ENCODE data around the gene NUP153.

NUP153 gene

DNA sequence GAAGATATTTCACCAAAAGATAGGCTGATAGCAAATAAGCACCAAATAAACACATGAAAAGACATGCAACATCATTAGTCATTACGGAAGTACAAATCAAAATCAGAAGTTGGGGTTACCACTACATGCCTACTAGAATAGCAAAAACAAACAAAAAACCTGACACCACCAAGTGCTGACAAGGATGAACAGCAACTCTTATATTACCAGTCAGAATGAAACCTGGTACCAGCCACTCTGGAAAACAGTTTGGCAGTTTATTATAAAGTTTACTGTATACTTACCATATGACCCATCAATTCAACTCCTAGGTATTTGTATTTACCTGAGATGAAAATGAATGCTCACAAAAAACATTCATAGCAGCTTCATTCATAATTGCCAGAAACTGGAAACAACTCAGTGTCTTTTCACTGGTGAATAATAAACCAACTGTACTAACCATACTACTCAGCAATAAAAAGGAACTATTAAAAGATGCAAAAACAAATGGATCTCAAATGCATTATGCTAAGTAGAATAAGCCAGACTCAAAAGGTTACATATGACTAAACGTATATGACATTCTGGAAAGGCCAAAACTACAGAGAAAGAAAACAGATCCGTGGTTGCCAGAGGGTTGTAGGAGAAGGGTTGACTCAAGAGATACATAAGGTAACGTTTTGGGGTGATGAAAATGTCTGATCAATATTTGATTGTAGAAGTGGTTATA, 33.0 kb downstream of the NUP153 start:
- no peak for DNase-seq (ENCODE audit: insufficient read length, low spot score)
- no peak for TF ChIP-seq PAX5 (IDR thresholded peaks at IDR 0.05; ENCODE audit: insufficient read depth, low read length, severe bottlenecking)
- TF ChIP-seq POLR2AphosphoS5 (IDR thresholded peaks at IDR 0.05; ENCODE audit: low read depth, low read length): no peak
- no peak for TF ChIP-seq SPI1 (IDR thresholded peaks at IDR 0.05; ENCODE audit: low read depth, low read length)
- no peak for TF ChIP-seq POU2F2 (IDR thresholded peaks at IDR 0.05; ENCODE audit: low read depth, low read length)
- no peak for TF ChIP-seq TAF1 (IDR thresholded peaks at IDR 0.05; ENCODE audit: low read depth, low read length)
- no peak for TF ChIP-seq POLR2A (IDR thresholded peaks at IDR 0.05; ENCODE audit: low read depth, low read length)
- no peak for FAIRE-seq

DNA sequence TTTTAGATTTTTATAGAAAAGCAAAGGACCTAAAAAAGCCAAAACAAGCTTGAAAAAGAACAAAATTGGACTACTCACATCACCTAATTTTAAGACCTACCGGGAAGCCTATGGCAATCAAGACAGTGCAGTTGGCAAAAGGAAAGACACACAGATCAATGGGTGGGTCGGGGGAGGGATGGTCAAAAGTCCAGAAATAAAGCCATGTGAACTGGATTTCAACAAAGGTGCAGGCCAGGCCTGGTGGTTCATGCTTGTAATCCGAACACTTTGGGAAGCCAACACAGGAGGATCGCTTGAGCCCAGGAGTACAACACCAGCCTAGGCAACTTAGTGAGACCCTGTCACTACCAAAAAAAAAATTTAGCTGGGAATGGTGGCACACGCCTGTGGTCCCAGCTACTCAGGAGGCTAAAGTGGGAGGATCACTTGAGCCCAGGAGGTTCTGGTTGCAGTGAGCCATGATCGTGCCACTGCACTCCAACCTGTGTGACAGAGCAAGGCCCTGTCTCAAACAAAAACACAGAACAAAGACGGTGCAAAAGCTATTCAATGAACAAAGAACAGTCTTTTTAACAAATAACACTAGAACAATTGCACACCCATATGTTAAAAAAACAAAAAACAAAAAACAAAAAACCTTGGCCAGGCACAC, 34.5 kb downstream of the NUP153 start:
- DNase-seq (ENCODE audit: insufficient read length, low spot score) (no peak), FAIRE-seq (no peak)
- TF ChIP-seq SPI1 (IDR thresholded peaks at IDR 0.05; ENCODE audit: low read depth, low read length) (no peak), POU2F2 (IDR thresholded peaks at IDR 0.05; ENCODE audit: low read depth, low read length) (no peak), PAX5 (IDR thresholded peaks at IDR 0.05; ENCODE audit: insufficient read depth, low read length, severe bottlenecking) (no peak), POLR2AphosphoS5 (IDR thresholded peaks at IDR 0.05; ENCODE audit: low read depth, low read length) (no peak), POLR2A (IDR thresholded peaks at IDR 0.05; ENCODE audit: low read depth, low read length) (no peak), TAF1 (IDR thresholded peaks at IDR 0.05; ENCODE audit: low read depth, low read length) (no peak)

DNA sequence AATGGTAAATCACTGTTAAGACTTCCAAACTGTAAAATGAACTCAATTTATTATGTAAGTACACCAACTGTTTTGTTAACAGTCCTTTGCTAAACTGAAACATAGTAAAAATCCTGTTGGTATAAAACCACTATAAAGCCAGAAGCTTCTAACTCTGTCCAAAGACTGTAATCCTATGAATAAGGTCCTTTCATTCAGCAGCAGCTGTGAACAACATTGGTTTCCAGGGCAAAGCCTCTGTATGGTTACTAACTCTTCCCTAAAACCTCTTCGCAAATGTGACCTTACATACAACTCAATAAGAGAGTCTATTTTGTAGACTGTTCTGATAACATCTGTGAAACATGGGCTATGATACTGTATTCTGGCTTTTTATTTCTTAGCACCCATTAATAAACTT, 40.1 kb downstream of the NUP153 start:
- no peak for FAIRE-seq
- TF ChIP-seq SPI1 (IDR thresholded peaks at IDR 0.05; ENCODE audit: low read depth, low read length) (no peak), POU2F2 (IDR thresholded peaks at IDR 0.05; ENCODE audit: low read depth, low read length) (no peak), POLR2AphosphoS5 (IDR thresholded peaks at IDR 0.05; ENCODE audit: low read depth, low read length) (no peak), PAX5 (IDR thresholded peaks at IDR 0.05; ENCODE audit: insufficient read depth, low read length, severe bottlenecking) (no peak), POLR2A (IDR thresholded peaks at IDR 0.05; ENCODE audit: low read depth, low read length) (no peak), TAF1 (IDR thresholded peaks at IDR 0.05; ENCODE audit: low read depth, low read length) (no peak)
- no peak for DNase-seq (ENCODE audit: insufficient read length, low spot score)

DNA sequence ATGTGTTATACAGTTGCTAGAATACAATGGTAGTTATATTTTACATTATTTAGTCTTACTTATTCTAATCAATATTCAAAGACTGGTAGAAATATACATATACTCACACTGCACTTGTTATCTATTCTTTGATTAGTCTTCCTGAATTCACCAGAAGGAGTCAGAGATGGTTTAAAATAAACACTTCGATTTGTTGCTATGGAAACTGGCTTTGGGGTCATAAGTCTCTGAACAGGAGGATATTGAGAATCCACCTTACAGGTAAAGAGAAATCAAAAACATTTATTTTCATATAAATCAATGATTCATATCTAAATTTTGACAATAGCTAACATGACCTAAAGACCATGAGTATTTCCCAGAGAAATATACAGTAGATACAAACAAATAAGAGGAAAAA, 41.6 kb downstream of the NUP153 start:
- DNase-seq (ENCODE audit: insufficient read length, low spot score): no peak
- FAIRE-seq: no peak
- TF ChIP-seq PAX5 (IDR thresholded peaks at IDR 0.05; ENCODE audit: insufficient read depth, low read length, severe bottlenecking): no peak
- no peak for TF ChIP-seq POLR2AphosphoS5 (IDR thresholded peaks at IDR 0.05; ENCODE audit: low read depth, low read length)
- no peak for TF ChIP-seq SPI1 (IDR thresholded peaks at IDR 0.05; ENCODE audit: low read depth, low read length)
- no peak for TF ChIP-seq TAF1 (IDR thresholded peaks at IDR 0.05; ENCODE audit: low read depth, low read length)

DNA sequence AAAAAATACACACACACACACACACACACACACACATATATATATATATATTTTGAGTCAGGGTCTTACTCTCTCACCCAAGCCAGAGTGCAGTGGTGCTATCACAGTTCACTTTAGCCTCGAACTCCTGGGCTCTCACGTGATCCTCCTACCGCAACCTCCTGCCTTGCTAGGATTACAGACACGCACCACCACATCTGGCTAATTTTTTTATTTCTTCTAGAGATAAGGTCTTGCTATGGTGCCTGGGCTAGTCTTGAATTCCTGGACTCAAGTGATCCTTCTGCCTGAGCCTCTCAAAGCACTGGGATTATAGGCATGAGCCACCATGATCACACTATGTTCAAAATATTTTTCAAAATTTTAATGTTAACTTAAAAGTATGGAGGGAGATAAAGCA, 43.5 kb downstream of the NUP153 start:
- no peak for FAIRE-seq
- no peak for DNase-seq (ENCODE audit: insufficient read length, low spot score)
- TF ChIP-seq SPI1 (IDR thresholded peaks at IDR 0.05; ENCODE audit: low read depth, low read length) (no peak), TAF1 (IDR thresholded peaks at IDR 0.05; ENCODE audit: low read depth, low read length) (no peak), POLR2A (IDR thresholded peaks at IDR 0.05; ENCODE audit: low read depth, low read length) (no peak), POU2F2 (IDR thresholded peaks at IDR 0.05; ENCODE audit: low read depth, low read length) (no peak), POLR2AphosphoS5 (IDR thresholded peaks at IDR 0.05; ENCODE audit: low read depth, low read length) (no peak), PAX5 (IDR thresholded peaks at IDR 0.05; ENCODE audit: insufficient read depth, low read length, severe bottlenecking) (no peak)

DNA sequence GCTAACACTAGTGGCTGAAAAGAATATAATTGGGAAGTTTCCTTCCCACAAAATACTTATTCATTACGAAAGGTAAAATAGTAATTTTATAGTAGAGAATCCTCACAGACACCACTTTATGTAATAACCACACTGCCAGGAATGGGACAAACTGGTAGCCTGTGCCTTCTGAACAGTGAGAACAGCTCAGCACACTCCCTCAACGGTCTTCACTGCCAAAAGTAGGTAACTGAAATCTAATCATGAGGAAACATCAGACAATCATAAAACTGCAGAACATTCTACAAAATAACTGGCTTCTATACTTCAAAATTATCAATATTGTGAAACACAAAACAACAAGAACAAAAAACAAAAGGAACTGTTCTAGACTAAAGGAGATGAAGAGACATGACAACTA, 44.1 kb downstream of the NUP153 start:
- TF ChIP-seq POLR2AphosphoS5 (IDR thresholded peaks at IDR 0.05; ENCODE audit: low read depth, low read length): no peak
- no peak for TF ChIP-seq POU2F2 (IDR thresholded peaks at IDR 0.05; ENCODE audit: low read depth, low read length)
- no peak for TF ChIP-seq POLR2A (IDR thresholded peaks at IDR 0.05; ENCODE audit: low read depth, low read length)
- TF ChIP-seq PAX5 (IDR thresholded peaks at IDR 0.05; ENCODE audit: insufficient read depth, low read length, severe bottlenecking): no peak
- no peak for TF ChIP-seq SPI1 (IDR thresholded peaks at IDR 0.05; ENCODE audit: low read depth, low read length)
- no peak for TF ChIP-seq TAF1 (IDR thresholded peaks at IDR 0.05; ENCODE audit: low read depth, low read length)
- no peak for DNase-seq (ENCODE audit: insufficient read length, low spot score)
- no peak for FAIRE-seq

DNA sequence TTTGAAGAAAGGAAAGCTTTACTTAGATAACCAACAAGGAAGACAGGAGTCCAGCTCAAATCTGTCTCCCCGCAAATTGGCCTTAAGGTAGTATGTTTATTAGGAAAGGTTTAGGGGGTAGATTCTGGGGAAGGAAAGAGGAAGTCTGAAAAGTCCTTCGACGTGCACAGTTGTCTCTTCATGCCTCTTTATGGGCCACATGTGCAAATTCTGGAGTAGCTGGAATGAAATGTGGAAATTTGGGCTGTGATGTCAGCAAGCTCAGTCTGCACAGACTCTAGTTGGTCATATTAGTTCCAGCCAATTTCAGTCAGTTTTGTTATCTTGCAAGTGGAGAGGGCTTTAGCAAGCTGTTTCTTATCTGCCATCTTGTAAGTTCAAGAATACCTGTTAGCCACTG, 50.1 kb downstream of the NUP153 start:
- DNase-seq (ENCODE audit: insufficient read length, low spot score) (no peak), FAIRE-seq (peak; percentile 9)
- TF ChIP-seq POLR2AphosphoS5 (IDR thresholded peaks at IDR 0.05; ENCODE audit: low read depth, low read length) (no peak), SPI1 (IDR thresholded peaks at IDR 0.05; ENCODE audit: low read depth, low read length) (no peak), TAF1 (IDR thresholded peaks at IDR 0.05; ENCODE audit: low read depth, low read length) (no peak), PAX5 (IDR thresholded peaks at IDR 0.05; ENCODE audit: insufficient read depth, low read length, severe bottlenecking) (no peak), POLR2A (IDR thresholded peaks at IDR 0.05; ENCODE audit: low read depth, low read length) (no peak), POU2F2 (IDR thresholded peaks at IDR 0.05; ENCODE audit: low read depth, low read length) (no peak)

DNA sequence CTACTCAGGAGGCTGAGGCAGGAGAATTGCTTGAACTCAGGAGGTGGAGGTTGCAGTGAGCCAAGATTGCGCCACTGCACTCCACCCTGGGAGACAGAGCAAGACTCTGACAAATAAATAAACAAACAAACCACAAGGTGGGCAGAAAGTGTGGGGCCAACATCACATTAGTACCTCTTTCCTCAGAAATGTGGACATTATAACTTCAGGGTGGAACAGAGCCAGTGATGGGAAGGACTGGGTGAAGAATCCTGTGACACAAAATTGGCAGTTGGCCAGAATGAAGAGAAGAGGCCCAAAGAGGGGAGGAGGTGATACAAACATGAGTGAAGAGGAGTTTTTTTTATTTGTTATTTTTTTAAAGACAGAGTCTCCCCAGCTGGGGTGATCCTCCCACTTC, 50.6 kb downstream of the NUP153 start:
- no peak for DNase-seq (ENCODE audit: insufficient read length, low spot score)
- TF ChIP-seq PAX5 (IDR thresholded peaks at IDR 0.05; ENCODE audit: insufficient read depth, low read length, severe bottlenecking) (no peak), POU2F2 (IDR thresholded peaks at IDR 0.05; ENCODE audit: low read depth, low read length) (no peak), TAF1 (IDR thresholded peaks at IDR 0.05; ENCODE audit: low read depth, low read length) (no peak), POLR2A (IDR thresholded peaks at IDR 0.05; ENCODE audit: low read depth, low read length) (no peak), SPI1 (IDR thresholded peaks at IDR 0.05; ENCODE audit: low read depth, low read length) (no peak), POLR2AphosphoS5 (IDR thresholded peaks at IDR 0.05; ENCODE audit: low read depth, low read length) (no peak)
- no peak for FAIRE-seq

DNA sequence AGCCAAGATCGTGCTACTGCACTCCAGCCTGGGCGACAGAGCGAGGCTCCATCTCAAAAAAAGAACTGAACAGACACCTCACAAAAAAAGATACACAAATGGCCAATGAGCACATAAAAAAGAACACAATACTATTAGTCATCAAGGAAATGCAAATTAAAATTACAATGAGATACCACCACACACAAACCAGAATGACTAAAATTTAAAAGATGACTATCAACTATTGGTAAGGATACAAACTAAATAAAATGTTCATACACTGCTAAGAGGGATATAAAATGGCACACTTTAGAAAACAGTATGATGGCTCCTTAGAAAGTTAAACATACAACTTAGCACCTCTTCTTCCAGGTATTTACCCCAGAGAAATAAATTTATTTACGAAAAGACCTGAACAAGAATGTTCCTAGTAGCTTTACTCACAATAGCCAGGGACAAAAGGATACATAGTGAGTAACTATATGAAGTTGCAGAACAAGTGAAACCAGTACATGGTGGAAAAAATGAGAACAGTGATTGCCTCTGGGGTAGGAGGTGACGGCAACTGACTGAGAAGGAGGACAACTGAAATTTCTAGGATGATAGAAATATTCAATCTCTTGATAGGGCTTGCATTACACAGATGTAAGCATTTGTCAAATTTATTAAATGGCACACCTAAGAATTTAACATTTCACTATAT, 53.4 kb downstream of the NUP153 start:
- TF ChIP-seq POU2F2 (IDR thresholded peaks at IDR 0.05; ENCODE audit: low read depth, low read length) (no peak), TAF1 (IDR thresholded peaks at IDR 0.05; ENCODE audit: low read depth, low read length) (no peak), PAX5 (IDR thresholded peaks at IDR 0.05; ENCODE audit: insufficient read depth, low read length, severe bottlenecking) (no peak), POLR2A (IDR thresholded peaks at IDR 0.05; ENCODE audit: low read depth, low read length) (no peak), POLR2AphosphoS5 (IDR thresholded peaks at IDR 0.05; ENCODE audit: low read depth, low read length) (no peak)
- DNase-seq (ENCODE audit: insufficient read length, low spot score) (no peak), FAIRE-seq (no peak)
